ENCODE measurements around the gene BLOC1S3. TPM values are rescaled to one million over a fixed set of nuclear protein-coding genes. Genes with fewer than 3 reads are reported as not detected.

The BLOC1S3 gene
- total and polyA plus RNA-seq, 8 donors = 2.1 to 12.3 (median 5.3) TPM

- no peak for TF ChIP-seq CTCF (IDR thresholded peaks at IDR 0.05)
- ATAC-seq = no peak
- WGBS, 2 donors = 76 to 87% methylated on average over 12 of the region's 12 CpGs
- Histone ChIP-seq H3K27ac (no peak overlapping the region), H3K9me3 (no peaks in the 10 kb centered on the region), H3K36me3 (no peaks in the 10 kb centered on the region), H3K4me1 (no peaks in the 10 kb centered on the region), H3K4me3 (no peak overlapping the region), H3K27me3 (no peaks in the 10 kb centered on the region)
- no peak for DNase-seq
- no peak for FAIRE-seq
- intact Hi-C loops (cut with DNase I) = no loop called here
These were observed 8.1 kb downstream of the BLOC1S3 start for GRCh38 chr19:45186509-45187334.

- WGBS, 2 donors = 38 to 40% methylated on average over 12 of the region's 12 CpGs
- no peak overlapping the region for H3K4me3 ChIP-seq
- H3K27me3 ChIP-seq = no peaks in the 10 kb centered on the region
- no peak overlapping the region for H3K27ac ChIP-seq
- H3K4me1 ChIP-seq = no peaks in the 10 kb centered on the region
- FAIRE-seq (no peak), ATAC-seq (peak; percentile 35 to 85 (median 78)), DNase-seq (no peak)
- intact Hi-C loops (cut with DNase I) = no loop called here
- H3K36me3 ChIP-seq = no peaks in the 10 kb centered on the region
- H3K9me3 ChIP-seq = no peaks in the 10 kb centered on the region
- TF ChIP-seq CTCF (IDR thresholded peaks at IDR 0.05) = peak; percentile 17 to 53 (median 37)
These were observed 9.0 kb downstream of the BLOC1S3 start for GRCh38 chr19:45187421-45188100.

GRCh38 chr19:45189971-45190370 is 11.4 kb downstream of the BLOC1S3 start:
- Histone ChIP-seq H3K9me3 (no peaks in the 10 kb centered on the region), H3K27me3 (no peaks in the 10 kb centered on the region), H3K36me3 (no peaks in the 10 kb centered on the region), H3K4me3 (no peak overlapping the region), H3K4me1 (no peaks in the 10 kb centered on the region), H3K27ac (no peak overlapping the region)
- no peak for FAIRE-seq
- intact Hi-C loops (cut with DNase I) = loop anchor here in 1 of 3 donors (10.0 kb wide), 1 partner anchor 65 kb away; the partner anchor contains the start of gene MARK4
- no peak for TF ChIP-seq CTCF (IDR thresholded peaks at IDR 0.05)
- no peak for ATAC-seq
- 91 to 100% methylated on average over 1 of the region's 1 CpG for WGBS, 2 donors
- DNase-seq = no peak

GRCh38 chr19:45191375-45191774 is 12.8 kb downstream of the BLOC1S3 start:
- DNase-seq = no peak
- Histone ChIP-seq H3K4me1 (no peaks in the 10 kb centered on the region), H3K27me3 (no peaks in the 10 kb centered on the region), H3K27ac (no peak overlapping the region), H3K36me3 (no peaks in the 10 kb centered on the region), H3K9me3 (no peaks in the 10 kb centered on the region), H3K4me3 (no peak overlapping the region)
- TF ChIP-seq CTCF (IDR thresholded peaks at IDR 0.05) = no peak
- FAIRE-seq = no peak
- no peak for ATAC-seq
- WGBS, 2 donors = 93 to 95% methylated on average over 4 of the region's 4 CpGs
- intact Hi-C loops (cut with DNase I) = loop anchor here in 1 of 3 donors (10.0 kb wide), 1 partner anchor 63 kb away; the partner anchor contains the start of gene MARK4

Data from pancreas (tissue), 10 donors.